Erythroblast (primary cell): Measurements from ENCODE around the gene WNT11.

Experiments used
- GATA1 ChIP-seq: IDR thresholded peaks from 2 replicates; pipeline ENCODE4 v1.6.1; 2011; ENCODE audit warnings: low read depth, mild to moderate bottlenecking, control low read depth, low read length, moderate library complexity
- POLR2A ChIP-seq: IDR thresholded peaks from 2 replicates; pipeline ENCODE4 v1.6.1; 2011; ENCODE audit warnings: mild to moderate bottlenecking, low read length

GRCh38 chr11:76189682-76190081, 16.6 kb downstream of the WNT11 start:
- TF ChIP-seq POLR2A (no peak), GATA1 (no peak)
